ENCODE data around the gene HNRNPF.
"Not testable (repeated sequence)": the region's sequence is repeated elsewhere in the genome, so short reads cannot be mapped to it uniquely, and the experiment has no call there.

The HNRNPF gene
- total RNA-seq, result 147 to 792 (median 417) reads per million in 3 experiments

GRCh38 chr10:43408710-43409384 lies at the start of gene HNRNPF:
Gene HNRNPF (minus strand): TSS chr10:43409186. CDS start chr10:43387884, 21,302 bp downstream.
- peak; percentile 96 for DNase-seq

DNA sequence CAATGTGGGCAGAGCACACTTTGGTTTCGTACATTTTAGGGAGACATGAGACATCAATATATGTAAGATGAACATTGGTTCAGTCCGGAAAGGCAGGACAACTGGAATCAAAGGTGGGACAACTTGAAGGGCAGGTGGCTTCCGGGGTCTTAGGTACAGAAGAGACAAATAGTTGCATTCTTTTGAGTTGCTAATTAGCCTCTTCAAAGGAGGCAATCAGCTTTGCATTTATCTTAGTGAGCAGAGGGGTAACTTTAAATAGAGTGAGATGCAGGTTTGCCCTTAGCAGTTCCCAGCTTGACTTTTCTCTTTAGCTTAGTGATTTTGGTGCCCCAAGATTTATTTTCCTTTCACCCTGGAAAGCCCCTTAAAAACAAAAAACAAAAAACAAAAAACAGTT lies 49.2 kb upstream of the HNRNPF start:
- no peak for DNase-seq

DNA sequence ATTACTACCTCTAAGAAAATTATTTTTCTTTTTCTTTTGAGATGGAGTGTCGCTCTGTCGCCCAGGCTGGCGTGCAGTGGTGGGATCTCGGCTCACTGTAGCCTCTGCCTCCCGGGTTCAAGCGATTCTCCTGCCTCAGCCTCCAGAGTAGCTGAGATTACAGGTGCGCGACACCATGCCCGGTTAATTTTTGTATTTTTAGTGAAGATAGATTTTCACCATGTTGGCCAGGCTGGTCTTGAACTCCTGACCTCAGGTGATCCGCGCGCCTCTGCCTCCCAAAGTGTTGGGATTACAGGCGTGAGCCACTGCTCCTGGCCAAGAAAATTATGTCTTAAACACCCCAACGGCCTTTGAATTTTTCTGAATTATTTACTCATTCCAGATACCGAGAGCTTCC lies 47.6 kb upstream of the HNRNPF start:
- not testable (repeated sequence) for DNase-seq

GRCh38 chr10:43454025-43454424 lies 45.0 kb upstream of the HNRNPF start:
- DNase-seq, result not testable (repeated sequence)

DNA sequence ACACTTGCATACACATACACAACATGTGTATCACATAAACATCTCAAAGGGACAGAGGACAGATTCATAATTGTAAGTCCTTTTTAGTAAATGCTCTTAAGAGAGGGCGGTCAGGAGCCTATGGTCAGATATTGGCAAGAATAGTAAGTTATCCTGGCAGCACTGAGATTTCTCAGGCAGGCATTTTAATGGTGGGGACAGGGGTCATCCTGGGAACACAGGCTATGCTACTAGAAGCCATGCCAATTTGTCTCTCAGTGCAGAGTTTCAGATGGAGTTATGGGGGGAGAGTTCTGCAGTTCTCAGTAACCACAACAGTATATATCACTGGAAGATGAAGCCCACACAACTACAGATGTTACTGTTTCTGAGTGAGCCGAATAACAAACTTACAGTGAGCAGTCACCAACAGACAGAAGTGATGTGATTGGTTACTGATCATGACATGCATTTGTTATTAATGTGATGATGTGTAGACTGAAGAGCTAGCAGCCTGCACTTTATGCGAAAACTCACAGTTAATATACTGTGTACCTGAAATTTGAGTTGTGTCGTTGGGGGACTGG lies 44.4 kb upstream of the HNRNPF start:
- DNase-seq, result no peak

DNA sequence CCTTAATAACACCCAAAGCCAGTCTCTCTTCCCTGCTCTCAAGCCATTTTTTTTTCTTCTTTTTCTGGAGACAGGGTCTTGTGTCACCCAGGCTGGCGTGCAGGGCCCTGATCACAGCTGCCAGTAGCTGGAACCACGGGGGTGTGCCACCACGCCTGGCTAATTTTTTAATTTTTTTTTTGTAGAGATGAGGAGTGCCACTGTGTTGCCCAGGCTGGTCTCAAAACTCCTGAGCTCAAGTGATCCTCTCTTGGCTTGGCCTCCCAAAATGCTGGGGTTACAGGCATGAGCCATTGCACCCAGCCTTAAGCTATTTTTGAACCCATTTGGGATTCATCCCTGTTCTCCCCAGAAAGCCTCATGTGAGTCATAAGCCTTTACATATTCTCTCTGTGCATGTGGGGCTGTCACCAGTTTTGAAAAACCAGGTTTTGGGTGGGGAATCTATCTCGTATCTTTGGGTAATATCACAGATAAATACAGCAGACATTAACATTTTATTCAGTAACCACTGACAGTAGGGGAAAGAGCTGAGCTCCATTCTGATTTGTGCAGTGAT lies 43.4 kb upstream of the HNRNPF start:
- DNase-seq, result no peak

DNA sequence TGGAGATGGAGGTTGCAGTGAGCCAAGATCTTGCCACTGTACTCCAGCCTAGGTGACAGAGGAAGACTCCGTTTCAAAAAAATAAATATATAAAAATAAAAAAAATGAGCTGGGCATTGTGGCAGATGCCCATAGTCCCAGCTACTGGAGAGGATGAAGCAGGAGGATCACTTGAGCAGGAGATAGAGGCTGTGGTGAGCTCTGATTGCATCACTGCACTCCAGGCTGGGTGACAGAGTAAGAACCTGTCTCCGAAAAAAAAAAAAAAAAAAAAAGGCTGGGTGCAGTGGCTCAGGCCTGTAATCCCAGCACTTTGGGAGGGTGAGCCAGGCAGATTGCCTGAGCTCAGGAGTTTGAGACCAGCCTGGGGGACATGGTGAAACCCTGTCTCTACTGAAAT lies 39.8 kb upstream of the HNRNPF start:
- no peak for DNase-seq

DNA sequence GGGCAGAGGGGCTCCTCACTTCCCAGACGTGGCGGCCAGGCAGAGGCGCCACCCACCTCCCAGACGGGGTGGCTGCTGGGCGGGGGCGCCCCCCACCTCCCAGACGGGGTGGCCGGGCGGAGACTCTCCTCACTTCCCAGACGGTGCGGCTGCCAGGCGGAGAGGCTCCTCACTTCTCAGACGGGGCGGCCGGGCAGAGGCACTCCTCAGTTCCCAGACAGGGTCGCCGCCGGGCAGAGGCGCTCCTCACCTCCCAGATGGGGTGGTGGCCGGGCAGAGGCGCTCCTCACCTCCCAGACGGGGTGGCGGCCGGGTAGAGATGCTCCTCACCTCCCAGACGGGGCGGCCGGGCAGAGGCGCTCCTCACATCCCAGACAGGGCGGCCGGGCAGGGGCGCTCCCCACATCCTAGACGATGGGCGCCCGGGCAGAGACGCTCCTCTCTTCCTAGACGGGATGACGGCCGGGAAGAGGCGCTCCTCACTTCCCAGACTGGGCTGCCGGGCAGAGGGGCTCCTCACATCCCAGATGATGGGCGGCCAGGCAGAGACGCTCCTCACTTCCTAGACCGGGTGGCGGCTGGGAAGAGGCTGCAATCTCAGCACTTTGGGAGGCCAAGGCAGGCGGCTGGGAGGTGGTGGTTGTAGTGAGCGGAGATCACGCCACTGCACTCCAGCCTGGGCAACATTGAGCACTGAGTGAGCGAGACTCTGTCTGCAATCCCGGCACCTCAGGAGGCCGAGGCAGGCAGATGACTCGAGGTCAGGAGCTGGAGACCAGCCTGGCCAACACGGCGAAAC lies 37.4 kb upstream of the HNRNPF start:
- not testable (repeated sequence) for DNase-seq

DNA sequence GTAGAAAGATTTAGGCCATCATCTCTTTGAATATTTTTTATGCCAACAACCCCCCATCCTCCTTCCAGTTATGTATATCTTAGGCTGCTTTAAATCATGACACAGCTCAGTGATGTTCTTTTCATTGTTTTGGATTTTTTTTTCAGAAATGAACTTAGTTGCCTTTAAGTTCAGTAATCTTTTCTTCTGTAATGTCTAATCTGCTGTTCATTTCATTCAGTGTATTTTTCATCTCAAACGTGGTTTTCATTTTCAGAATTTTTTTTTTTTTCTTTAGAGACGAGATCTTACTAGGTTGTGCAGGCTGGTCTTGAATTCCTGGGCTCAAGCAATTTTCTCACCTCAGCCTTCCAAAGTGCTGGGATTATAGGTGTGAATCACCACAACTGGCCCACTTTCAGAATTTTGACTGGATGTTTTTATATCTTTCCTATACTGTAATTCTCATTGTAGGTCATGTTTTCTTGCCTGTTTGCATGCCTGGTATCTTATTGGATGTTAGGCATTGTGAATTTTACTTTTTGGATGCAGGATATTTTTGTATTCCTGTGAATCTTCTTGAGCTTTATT lies 36.0 kb upstream of the HNRNPF start:
- no peak for DNase-seq

GRCh38 chr10:43444323-43444722 lies 35.3 kb upstream of the HNRNPF start:
- no peak for DNase-seq

DNA sequence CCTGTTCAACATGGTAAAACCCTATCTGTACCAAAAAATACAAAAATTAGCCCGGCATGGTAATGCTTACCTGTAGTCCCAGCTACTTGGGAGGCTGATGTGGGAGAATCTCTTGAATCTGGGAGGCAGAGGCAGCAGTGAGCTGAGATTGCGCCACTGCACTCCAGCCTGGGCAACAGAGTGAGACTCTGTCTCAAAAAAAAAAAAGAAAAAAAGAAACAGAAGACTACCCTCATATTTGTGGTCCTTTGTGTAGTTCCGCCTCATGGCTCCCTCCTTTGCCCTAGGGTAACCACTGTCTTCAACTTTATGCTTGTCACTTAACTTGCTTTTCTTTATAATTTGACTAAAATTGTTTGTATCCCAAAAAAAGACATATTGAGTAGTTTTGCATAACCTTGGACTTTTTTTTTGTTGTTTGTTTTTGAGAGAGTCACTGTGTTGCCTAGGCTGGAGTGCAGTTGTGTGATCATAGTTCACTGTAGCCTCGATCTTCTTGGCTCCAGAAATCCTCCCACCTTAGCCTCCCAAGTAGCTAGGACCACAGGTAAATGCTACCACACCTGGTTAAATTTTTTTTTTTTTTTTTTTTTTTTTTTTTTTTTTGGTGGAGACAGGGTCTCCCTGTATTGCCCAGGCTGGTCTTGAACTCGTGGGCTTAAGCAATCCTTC lies 31.6 kb upstream of the HNRNPF start:
- DNase-seq, result no peak

DNA sequence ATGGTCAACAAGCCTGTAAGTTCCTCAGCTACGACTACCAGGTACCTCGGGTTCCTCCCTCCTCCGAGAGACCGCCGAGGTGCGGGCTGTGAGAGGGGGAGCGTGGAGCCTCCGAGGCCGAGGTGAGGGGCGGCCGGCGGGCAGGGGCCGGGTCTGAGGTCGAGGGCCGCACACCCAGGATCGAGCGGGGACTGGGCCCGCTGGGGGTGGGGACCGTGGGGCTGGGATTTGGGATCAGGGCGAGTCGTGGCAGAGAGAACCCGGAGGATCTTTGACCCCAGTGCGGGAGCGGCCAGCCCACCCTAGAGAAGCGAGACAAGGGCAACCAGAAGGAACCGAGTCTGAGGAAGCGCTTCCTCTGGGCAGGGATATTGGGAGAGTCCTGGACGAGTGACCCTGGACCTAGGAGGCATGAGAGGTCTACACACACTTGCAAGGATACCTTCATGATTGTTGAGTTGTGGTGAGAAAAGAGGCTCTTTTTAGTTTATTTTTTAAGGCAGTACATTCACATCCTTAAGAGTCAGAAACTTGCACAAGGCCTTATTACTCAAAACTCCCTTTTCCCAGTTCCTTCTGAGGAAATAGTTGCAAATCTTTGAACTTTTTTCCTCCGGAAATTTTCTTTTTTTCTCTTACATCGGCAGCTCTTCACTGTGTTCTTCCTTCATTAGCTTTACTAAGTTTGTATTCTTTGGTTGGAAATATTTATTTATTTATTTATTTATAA lies 28.3 kb upstream of the HNRNPF start:
- DNase-seq, result no peak

- DNase-seq, result peak; percentile 94
Observed at GRCh38 chr10:43436291-43437140, 27.5 kb upstream of the HNRNPF start, which contains the start of gene ZNF487. Gene ZNF487 (plus strand): TSS chr10:43437111. CDS start chr10:43475814, 38,703 bp downstream.

DNA sequence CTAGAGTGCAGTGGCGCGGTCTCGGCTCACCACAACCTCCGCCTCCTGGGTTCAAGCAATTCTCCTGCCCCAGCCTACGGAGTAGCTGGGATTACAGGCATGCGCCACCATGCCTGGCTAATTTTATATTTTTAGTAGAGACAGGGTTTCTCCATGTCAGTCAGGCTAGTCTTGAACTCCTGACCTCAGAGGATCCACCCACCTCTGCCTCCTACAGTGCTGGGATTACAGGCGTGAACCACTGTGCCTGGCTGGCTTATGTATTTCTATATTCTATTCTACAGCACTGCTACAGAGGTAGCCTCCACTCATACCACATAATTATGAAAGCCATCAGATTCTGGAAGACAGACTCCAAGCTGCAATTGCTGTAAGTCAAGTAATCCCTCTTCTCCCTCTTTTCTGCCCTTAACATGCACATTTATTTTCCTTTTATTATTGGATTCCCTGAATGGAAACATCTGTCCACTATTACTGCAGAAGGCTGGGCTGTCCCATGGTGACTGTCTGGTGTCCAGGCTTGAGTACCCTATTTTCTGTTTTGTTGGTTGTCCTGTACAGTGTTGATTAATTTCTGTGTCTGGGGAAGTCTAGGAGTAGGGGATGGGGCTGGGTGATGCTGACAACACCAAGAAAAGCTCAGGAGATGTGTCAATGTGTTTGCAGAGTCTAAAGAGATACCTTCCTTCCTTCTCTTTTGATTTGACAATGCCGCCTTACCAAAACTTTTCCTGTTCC lies 22.1 kb upstream of the HNRNPF start:
- DNase-seq, result no peak

DNA sequence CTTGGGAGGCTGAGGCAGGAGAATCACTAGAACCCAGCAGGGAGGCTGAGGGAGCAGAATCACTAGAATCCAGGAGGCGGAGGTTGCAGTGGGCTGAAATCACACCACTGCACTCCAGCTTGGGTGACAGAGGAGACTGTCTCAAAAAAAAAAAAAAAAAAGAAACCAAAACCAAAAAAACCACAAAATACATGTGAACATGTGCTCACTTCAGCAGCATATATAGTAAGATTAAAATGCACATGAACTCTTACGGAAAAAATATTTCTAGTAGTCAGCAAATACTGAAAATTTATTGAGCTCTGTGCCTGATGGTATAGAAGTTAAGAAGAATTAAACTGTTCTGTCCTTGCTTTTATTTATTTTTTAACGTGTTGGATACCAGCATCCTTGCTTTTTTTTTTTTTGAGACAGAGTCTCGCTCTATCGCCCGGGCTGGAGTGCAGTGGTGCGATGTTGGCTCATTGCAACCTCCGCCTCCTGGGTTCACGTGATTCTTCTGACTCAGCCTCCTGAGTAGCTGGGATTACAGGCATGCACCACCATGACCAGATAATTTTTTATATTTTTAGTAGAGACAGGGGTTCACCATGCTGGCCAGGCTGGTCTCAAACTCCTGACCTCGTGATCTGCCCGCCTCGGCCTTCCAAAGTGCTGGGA lies 18.3 kb upstream of the HNRNPF start:
- DNase-seq, result peak; percentile 52

DNA sequence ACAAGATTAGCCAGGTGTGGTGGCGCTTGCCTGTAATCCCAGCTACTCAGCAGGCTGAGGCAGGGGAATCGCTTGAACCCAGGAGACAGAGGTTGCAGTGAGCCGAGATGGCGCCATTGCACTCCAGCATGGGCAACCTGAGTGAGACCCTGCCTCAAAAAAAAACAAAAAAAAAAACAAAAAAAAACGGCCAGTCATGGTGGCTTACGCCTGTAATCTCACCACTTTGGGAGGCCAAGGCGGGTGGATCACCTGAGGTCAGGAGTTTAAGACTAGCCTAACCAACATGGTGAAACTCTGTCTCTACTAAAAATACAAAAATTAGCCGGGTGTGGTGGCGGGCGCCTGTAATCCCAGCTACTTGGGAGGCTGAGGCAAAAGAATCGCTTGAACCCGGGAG lies 17.5 kb upstream of the HNRNPF start:
- not testable (repeated sequence) for DNase-seq

DNA sequence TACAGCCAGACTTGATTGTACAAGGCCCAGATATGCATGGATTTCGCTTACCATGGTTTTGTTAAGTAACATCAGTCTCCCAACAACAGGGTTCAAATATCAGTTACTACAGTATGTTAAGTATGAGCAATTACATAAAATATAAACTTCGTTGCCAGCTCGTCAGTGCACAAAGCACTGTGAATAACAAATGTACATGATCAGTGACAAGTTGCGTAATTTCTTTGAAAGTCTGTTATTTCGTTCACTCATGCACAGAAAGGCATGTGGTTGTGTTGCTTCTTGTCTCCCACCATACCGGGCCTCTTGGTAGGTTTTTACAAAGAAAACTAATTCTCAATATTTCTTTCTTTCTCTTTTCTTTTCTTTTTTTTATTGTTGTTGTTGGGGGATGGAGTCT lies 15.4 kb upstream of the HNRNPF start:
- no peak for DNase-seq

- DNase-seq, result not testable (repeated sequence)
Observed at GRCh38 chr10:43421944-43422343, 13.0 kb upstream of the HNRNPF start.

GRCh38 chr10:43421519-43421918 lies 12.5 kb upstream of the HNRNPF start:
- DNase-seq, result no peak

DNA sequence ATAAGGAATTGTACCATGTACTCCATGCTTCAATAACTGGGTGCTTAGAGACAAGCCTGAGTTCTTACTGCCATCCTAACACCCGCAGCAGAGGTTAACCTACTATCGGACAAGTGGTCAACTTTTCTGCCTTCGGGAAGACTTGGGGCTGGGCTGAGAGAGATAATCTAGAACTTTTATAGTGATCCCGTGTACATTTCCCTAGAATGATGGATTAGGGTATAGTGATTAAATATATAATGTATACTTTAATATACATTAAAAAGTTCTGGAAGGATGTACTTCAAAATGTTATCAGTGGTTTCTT lies 12.2 kb upstream of the HNRNPF start:
- no peak for DNase-seq
